Measurements from ENCODE around the gene OGA. TPM values are rescaled to one million over a fixed set of nuclear protein-coding genes. Genes with fewer than 3 reads are reported as not detected.
A peak's percentile ranks its signal among the peaks of the same experiment; 100 is the strongest.

OGA gene
- total RNA-seq, 3 donors from 2014 or later (not counting 1 experiment from before 2014, with no cell fraction given): 427 to 488 (median 481) TPM

DNA sequence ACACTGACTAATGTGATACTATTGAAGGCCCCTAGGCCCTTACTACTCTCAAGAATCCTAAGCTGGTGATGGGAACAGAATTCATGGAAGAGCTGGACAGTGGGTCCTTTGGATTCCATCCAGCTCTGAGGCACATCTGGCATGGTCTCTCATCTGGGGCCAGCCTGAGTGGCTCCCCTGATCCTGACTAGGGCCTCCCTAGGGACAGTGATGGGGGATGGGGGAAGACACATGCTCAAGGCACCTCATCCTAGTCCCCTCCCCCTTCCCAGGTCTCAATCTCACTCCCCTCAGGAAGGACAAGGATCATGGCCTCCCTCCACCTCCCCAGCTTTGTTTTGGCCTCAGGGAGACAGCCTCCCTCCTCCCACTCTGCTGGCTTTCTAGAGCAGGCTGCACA, 23.6 kb upstream of the OGA start:
- H3K27ac ChIP-seq (ENCODE audit: low read length): no peak overlapping the region
- H3K9me3 ChIP-seq (ENCODE audit: control insufficient read depth, insufficient read depth, low read length): no peaks in the 10 kb centered on the region
- H3K36me3 Mint-ChIP-seq: no peaks in the 10 kb centered on the region
- intact Hi-C loops (cut with micrococcal nuclease): no loop called here
- no peak overlapping the region for H3K27ac Mint-ChIP-seq
- DNase-seq: no peak
- H3K4me1 Mint-ChIP-seq: peaks cover 14 to 45% of the 10 kb centered on the region in 2 donors
- no peaks in the 10 kb centered on the region for H3K9me3 Mint-ChIP-seq
- peaks cover 37% of the 10 kb centered on the region for H3K4me1 ChIP-seq (ENCODE audit: control insufficient read depth, insufficient read depth, low read length)
- H3K36me3 ChIP-seq (ENCODE audit: control insufficient read depth, insufficient read depth, low read length): peaks cover under 1% of the 10 kb centered on the region
- peak overlapping the region; percentile 1 for H3K4me3 Mint-ChIP-seq
- H3K27me3 Mint-ChIP-seq (ENCODE audit: low read depth in 2 of 2): peaks cover 13 to 15% of the 10 kb centered on the region in 2 donors
- TF ChIP-seq, protein P1, sequence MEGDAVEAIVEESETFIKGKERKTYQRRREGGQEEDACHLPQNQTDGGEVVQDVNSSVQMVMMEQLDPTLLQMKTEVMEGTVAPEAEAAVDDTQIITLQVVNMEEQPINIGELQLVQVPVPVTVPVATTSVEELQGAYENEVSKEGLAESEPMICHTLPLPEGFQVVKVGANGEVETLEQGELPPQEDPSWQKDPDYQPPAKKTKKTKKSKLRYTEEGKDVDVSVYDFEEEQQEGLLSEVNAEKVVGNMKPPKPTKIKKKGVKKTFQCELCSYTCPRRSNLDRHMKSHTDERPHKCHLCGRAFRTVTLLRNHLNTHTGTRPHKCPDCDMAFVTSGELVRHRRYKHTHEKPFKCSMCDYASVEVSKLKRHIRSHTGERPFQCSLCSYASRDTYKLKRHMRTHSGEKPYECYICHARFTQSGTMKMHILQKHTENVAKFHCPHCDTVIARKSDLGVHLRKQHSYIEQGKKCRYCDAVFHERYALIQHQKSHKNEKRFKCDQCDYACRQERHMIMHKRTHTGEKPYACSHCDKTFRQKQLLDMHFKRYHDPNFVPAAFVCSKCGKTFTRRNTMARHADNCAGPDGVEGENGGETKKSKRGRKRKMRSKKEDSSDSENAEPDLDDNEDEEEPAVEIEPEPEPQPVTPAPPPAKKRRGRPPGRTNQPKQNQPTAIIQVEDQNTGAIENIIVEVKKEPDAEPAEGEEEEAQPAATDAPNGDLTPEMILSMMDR (IDR thresholded peaks at IDR 0.05): no peak
- H3K4me3 ChIP-seq (ENCODE audit: low read length): no peak overlapping the region
- ATAC-seq: no peak
- H3K27me3 ChIP-seq (ENCODE audit: control insufficient read depth, insufficient read depth, low read length): peaks cover 2% of the 10 kb centered on the region

DNA sequence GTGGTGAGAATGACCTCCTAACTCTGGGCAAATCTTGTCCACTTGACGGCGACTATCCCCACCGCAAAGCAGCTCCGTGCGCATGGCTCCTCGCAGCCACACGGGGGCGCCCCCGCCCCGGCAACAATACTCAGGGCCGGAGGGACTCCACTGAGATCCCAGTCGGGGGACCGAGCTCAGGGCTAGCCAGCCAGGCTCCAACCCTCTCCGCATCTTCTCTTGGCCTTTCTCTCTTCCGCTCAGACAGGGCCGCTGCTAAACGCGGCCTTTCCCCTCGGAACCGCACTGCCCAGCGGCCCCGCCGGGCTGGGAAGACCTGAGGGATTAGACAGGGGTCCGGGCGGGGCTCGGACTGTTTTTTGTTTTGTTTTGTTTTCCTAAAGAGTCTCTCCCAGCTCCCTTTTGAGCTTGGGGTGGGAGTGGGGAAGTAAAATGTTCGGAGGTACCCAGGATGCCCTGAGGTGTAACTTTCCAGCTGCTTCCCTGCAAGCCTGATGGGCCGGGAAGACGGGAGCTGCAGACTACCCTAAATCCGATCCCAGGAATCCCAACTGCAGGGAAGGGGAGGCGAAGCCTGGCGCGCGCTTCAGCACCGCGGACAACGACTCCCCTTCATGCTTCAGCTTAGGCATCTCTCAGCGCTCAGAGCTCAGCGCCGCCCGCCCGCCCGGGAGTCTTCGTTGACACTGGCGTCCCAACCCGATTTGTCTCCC, 22.7 kb upstream of the OGA start:
- peak; percentile 73 to 84 (median 77) for ATAC-seq

DNA sequence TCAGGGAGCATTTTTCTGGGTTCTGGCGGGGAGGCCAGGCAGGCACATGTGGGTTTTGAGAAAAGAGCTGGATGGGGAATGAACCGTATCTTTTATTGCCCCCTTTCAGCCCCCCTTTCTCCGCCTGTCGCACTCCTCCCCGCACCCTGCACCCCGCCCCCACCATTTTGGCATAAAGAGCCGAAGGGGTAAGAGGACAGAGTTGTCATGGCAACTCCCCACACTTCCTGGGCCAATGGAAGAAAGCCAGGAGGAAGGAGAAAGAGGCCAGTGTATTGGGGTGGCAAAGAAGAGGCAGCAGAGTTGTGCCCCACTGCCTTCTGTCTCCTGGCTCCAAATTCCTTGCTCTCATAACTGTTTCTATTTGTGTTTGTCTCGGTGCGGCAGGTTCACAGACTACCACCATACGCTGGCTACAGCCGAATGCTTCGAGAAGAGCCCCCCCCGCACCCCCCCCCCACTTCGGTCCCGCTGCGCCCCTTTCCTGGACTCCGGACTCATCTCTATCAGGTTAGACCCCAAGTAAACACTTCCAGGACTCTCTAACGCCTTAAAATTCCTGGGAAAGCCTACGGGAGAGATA, 21.9 kb upstream of the OGA start:
- Histone ChIP-seq H3K36me3 (ENCODE audit: control insufficient read depth, insufficient read depth, low read length) (no peaks in the 10 kb centered on the region), H3K4me3 (ENCODE audit: low read length) (peak overlapping the region; percentile 22), H3K27ac (ENCODE audit: low read length) (no peak overlapping the region), H3K4me1 (ENCODE audit: control insufficient read depth, insufficient read depth, low read length) (peaks cover 49% of the 10 kb centered on the region), H3K27me3 (ENCODE audit: control insufficient read depth, insufficient read depth, low read length) (peaks cover 2% of the 10 kb centered on the region), H3K9me3 (ENCODE audit: control insufficient read depth, insufficient read depth, low read length) (no peaks in the 10 kb centered on the region)
- H3K27ac Mint-ChIP-seq: peak overlapping the region in 1 of 2 donors; percentile 72
- ATAC-seq: no peak
- WGBS (ENCODE audit: insufficient coverage): 0% methylated on average over 10 of the region's 19 CpGs
- no peaks in the 10 kb centered on the region for H3K36me3 Mint-ChIP-seq
- TF ChIP-seq, protein P1 (IDR thresholded peaks at IDR 0.05): no peak
- peak in 1 of 2 donors; percentile 58 for DNase-seq
- H3K4me1 Mint-ChIP-seq: peaks cover 14 to 49% of the 10 kb centered on the region in 2 donors
- peaks cover 13 to 15% of the 10 kb centered on the region in 2 donors for H3K27me3 Mint-ChIP-seq (ENCODE audit: low read depth in 2 of 2)
- no peaks in the 10 kb centered on the region for H3K9me3 Mint-ChIP-seq
- intact Hi-C loops (cut with micrococcal nuclease): loop anchor here (1.0 kb wide), 2 partner anchors 170 to 233 kb away; no protein-coding TSS in a partner anchor
- H3K4me3 Mint-ChIP-seq: peak overlapping the region; percentile 92

More for the DNA sequence above, 22.7 kb upstream of the OGA start:
- Mint-ChIP-seq H3K4me3 (peak overlapping the region; percentile 92), H3K27ac (peak overlapping the region in 1 of 2 donors; percentile 72), H3K9me3 (no peaks in the 10 kb centered on the region), H3K36me3 (no peaks in the 10 kb centered on the region), H3K27me3 (ENCODE audit: low read depth in 2 of 2) (peaks cover 13 to 15% of the 10 kb centered on the region in 2 donors), H3K4me1 (peaks cover 14 to 47% of the 10 kb centered on the region in 2 donors)
- Histone ChIP-seq H3K36me3 (ENCODE audit: control insufficient read depth, insufficient read depth, low read length) (no peaks in the 10 kb centered on the region), H3K4me3 (ENCODE audit: low read length) (peak overlapping the region; percentile 19), H3K27ac (ENCODE audit: low read length) (no peak overlapping the region), H3K9me3 (ENCODE audit: control insufficient read depth, insufficient read depth, low read length) (no peaks in the 10 kb centered on the region), H3K4me1 (ENCODE audit: control insufficient read depth, insufficient read depth, low read length) (peaks cover 42% of the 10 kb centered on the region), H3K27me3 (ENCODE audit: control insufficient read depth, insufficient read depth, low read length) (peaks cover 2% of the 10 kb centered on the region)
- WGBS (ENCODE audit: insufficient coverage): 7% methylated on average over 46 of the region's 46 CpGs
- TF ChIP-seq, protein P1 (IDR thresholded peaks at IDR 0.05): peak; percentile 90
- intact Hi-C loops (cut with micrococcal nuclease): loop anchor here (1.0 kb wide), 2 partner anchors 169 to 232 kb away; no protein-coding TSS in a partner anchor
- peak; percentile 76 to 84 for DNase-seq

Measured in natural killer cell (primary cell).